Measurements from ENCODE around the gene ZNF384. TPM values are rescaled to one million over a fixed set of nuclear protein-coding genes. Genes with fewer than 3 reads are reported as not detected.

Gene ZNF384
- total and polyA plus RNA-seq, 10 of the 15 experiments (the other 5 are each of a cell fraction or from before 2014, with no cell fraction given) = 0.46 to 81.5 (median 30.5) TPM

DNA sequence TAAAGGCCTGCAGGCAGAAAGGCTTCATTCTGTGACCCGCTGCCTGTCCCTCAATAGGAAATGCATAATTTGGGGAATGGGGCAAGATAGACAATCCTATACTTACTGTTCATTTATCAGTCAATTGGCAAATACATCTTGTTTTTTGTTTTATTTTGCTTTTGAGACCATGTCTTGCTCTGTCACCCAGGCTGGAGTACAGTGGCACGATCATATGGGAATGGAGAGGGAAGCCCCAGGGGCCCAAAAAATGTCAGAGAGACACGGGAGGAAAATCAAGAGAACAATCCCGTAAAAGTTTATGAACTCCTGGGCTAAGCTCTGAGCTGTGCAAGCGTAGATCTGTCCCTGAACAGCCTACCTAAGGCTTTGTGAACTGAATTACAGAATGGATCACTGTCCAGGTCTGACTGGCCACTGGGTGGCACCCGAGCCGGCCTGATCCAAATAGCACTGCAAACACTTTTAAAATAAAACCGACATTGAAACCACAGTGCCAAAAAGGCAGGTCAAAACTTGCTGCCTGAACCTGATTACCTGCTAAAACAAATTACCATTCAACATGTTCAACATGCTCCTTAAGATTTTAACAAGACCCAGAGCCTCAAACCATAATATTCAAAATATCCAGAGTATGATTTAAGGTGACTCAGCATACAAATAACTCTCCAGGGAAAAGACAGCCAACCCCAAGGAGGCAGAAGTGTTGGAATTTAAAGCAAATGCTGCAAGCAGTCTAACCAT lies 46.4 kb upstream of the ZNF384 start (continued):
- no peak for TF ChIP-seq IRF3 (IDR thresholded peaks at IDR 0.05)
- no peak for TF ChIP-seq E2F8 (IDR thresholded peaks at IDR 0.05; ENCODE audit: low read depth, partially characterized antibody)
- TF ChIP-seq EED (IDR thresholded peaks at IDR 0.05; ENCODE audit: low read depth) = no peak
- no peak for TF ChIP-seq ZBTB33 (IDR thresholded peaks at IDR 0.05)
- no peak for TF ChIP-seq CREB1 (IDR thresholded peaks at IDR 0.05; ENCODE audit: low read depth)
- TF ChIP-seq SMARCA5 (IDR thresholded peaks at IDR 0.05) = no peak
- TF ChIP-seq RAD21 (IDR thresholded peaks at IDR 0.05; ENCODE audit: insufficient read depth, low read depth, low read length) = peak; percentile 67
- 0 out of 2 replicates have a peak, but pooled peaks have one; percentile 50 for TF ChIP-seq CHD1 (IDR thresholded peaks at IDR 0.05; ENCODE audit: low read depth, low read length)
- TF ChIP-seq, protein P1, sequence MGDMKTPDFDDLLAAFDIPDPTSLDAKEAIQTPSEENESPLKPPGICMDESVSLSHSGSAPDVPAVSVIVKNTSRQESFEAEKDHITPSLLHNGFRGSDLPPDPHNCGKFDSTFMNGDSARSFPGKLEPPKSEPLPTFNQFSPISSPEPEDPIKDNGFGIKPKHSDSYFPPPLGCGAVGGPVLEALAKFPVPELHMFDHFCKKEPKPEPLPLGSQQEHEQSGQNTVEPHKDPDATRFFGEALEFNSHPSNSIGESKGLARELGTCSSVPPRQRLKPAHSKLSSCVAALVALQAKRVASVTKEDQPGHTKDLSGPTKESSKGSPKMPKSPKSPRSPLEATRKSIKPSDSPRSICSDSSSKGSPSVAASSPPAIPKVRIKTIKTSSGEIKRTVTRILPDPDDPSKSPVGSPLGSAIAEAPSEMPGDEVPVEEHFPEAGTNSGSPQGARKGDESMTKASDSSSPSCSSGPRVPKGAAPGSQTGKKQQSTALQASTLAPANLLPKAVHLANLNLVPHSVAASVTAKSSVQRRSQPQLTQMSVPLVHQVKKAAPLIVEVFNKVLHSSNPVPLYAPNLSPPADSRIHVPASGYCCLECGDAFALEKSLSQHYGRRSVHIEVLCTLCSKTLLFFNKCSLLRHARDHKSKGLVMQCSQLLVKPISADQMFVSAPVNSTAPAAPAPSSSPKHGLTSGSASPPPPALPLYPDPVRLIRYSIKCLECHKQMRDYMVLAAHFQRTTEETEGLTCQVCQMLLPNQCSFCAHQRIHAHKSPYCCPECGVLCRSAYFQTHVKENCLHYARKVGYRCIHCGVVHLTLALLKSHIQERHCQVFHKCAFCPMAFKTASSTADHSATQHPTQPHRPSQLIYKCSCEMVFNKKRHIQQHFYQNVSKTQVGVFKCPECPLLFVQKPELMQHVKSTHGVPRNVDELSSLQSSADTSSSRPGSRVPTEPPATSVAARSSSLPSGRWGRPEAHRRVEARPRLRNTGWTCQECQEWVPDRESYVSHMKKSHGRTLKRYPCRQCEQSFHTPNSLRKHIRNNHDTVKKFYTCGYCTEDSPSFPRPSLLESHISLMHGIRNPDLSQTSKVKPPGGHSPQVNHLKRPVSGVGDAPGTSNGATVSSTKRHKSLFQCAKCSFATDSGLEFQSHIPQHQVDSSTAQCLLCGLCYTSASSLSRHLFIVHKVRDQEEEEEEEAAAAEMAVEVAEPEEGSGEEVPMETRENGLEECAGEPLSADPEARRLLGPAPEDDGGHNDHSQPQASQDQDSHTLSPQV (IDR thresholded peaks at IDR 0.05) = no peak
- no peak for TF ChIP-seq RAD51 (IDR thresholded peaks at IDR 0.05)
